Endothelial cell of umbilical vein (primary cell): Measurements from ENCODE around the gene RNPEPL1. TPM values are rescaled to one million over a fixed set of nuclear protein-coding genes. Genes with fewer than 3 reads are reported as not detected.

ENCODE experiments used
- BruUV-seq: library from RNA; stranded (reverse); fragments of 400-500 nt; replicated peaks from 2 replicates; lab custom pipeline; 2021; lab: Mats Ljungman, UMichigan
- CTCF ChIA-PET: fragments of 300-600, 350-600 bp; sonication (Branson Sonifier 250); formaldehyde crosslinking; loops from one replicate; lab custom pipeline; 2021; ENCODE audit warnings: antibody characterized with exemption, inconsistent platforms; lab: Charles Lee
- POLR2A ChIA-PET: fragments of 300-600, 350-600 bp; sonication (Branson Sonifier 250); formaldehyde crosslinking; loops from one replicate; lab custom pipeline; 2021; ENCODE audit warnings: antibody characterized with exemption, inconsistent platforms; lab: Charles Lee
- DNase-seq: peaks from one replicate; pipeline ENCODE4 v3.0.0-alpha.2; 2011; ENCODE audit warnings: low read depth, low spot score
- FAIRE-seq: peaks from 2 replicates; lab custom pipeline; 2011; peaks lifted over from hg19 to GRCh38; lab: Jason Lieb, UNC
- H2AFZ ChIP-seq: 2 replicates; pipeline ENCODE4 v1.6.0; 2012; ENCODE audit warnings: low read depth, low read length, control low read depth, inconsistent platforms
- H3K27ac ChIP-seq: 2 replicates; pipeline ENCODE4 v1.5.1; 2011; ENCODE audit warnings: low read depth, mild to moderate bottlenecking, control low read depth, low read length, moderate library complexity; ENCODE audit not compliant: insufficient read depth
- H3K27me3 ChIP-seq, 2 experiments: 2 replicates each; pipeline versions ENCODE4 v1.6.0 to v1.6.1; 2011; ENCODE audit warnings: low read length in 2 of 2, mixed read lengths in 1 of 2; ENCODE audit not compliant: control insufficient read depth in 2 of 2, insufficient read depth in 2 of 2
- H3K36me3 ChIP-seq, 2 experiments: 2 replicates in 1 of 2; 3 replicates in 1 of 2; pipeline ENCODE4 v1.5.1; 2011; ENCODE audit warnings: low read length in 2 of 2, mild to moderate bottlenecking in 1 of 2, moderate library complexity in 1 of 2; ENCODE audit not compliant: control insufficient read depth in 2 of 2, insufficient read depth in 2 of 2; ENCODE audit errors: extremely low read depth in 1 of 2
- H3K4me1 ChIP-seq: 3 replicates; pipeline ENCODE4 v1.5.1; 2011; ENCODE audit warnings: mild to moderate bottlenecking, low read length; ENCODE audit not compliant: control insufficient read depth, insufficient read depth; ENCODE audit errors: extremely low read depth
- H3K4me2 ChIP-seq: 2 replicates; pipeline ENCODE4 v1.6.1; 2011; ENCODE audit warnings: low read length, control low read depth, mixed read lengths; ENCODE audit not compliant: insufficient read depth
- H3K4me3 ChIP-seq, 3 experiments: fragments of 200-600 bp in 1 of 3; sonication (generic), shearing (Covaris generic) in 1 of 3; replicated peaks in 1 of 3; 2 replicates each; pipeline ENCODE4 v1.5.1; 2011 to 2016; ENCODE audit warnings: control low read depth in 3 of 3, low read length in 3 of 3, mild to moderate bottlenecking in 2 of 3, inconsistent platforms in 1 of 3, low read depth in 1 of 3, moderate library complexity in 1 of 3; ENCODE audit not compliant: insufficient read depth in 1 of 3
- H3K79me2 ChIP-seq: 2 replicates; pipeline ENCODE4 v1.6.0; 2012; ENCODE audit warnings: low read length, inconsistent platforms; ENCODE audit not compliant: control insufficient read depth, insufficient read depth
- H3K9ac ChIP-seq: replicated peaks from 2 replicates; pipeline ENCODE3; 2011; ENCODE audit warnings: low read length, control low read depth; ENCODE audit not compliant: insufficient read depth; ENCODE audit errors: extremely low read depth
- H3K9me1 ChIP-seq: replicated peaks from 3 replicates; pipeline ENCODE4 v1.6.0; 2011; ENCODE audit warnings: mild to moderate bottlenecking, low read length; ENCODE audit not compliant: control insufficient read depth, insufficient read depth; ENCODE audit errors: extremely low read depth
- H3K9me3 ChIP-seq: replicated peaks from 2 replicates; pipeline ENCODE4 v1.5.1; 2012; ENCODE audit warnings: low read length, inconsistent platforms; ENCODE audit not compliant: control insufficient read depth, insufficient read depth
- H4K20me1 ChIP-seq: replicated peaks from 2 replicates; pipeline ENCODE3; 2011; ENCODE audit warnings: mild to moderate bottlenecking, low read length; ENCODE audit not compliant: control insufficient read depth, insufficient read depth; ENCODE audit errors: extremely low read depth
- CTCF ChIP-seq, 2 donors: IDR thresholded peaks; 1 replicate in 1 of 2; 2 replicates in 1 of 2; pipeline ENCODE4 v1.5.1; 2011; ENCODE audit warnings: low read length in 2 of 2, mild to moderate bottlenecking in 2 of 2, moderate library complexity in 2 of 2, control low read depth in 1 of 2, inconsistent platforms in 1 of 2, low read depth in 1 of 2; ENCODE audit not compliant: insufficient read depth in 1 of 2; ENCODE audit errors: extremely low read depth in 1 of 2
- EZH2 ChIP-seq: IDR thresholded peaks from 2 replicates; pipeline ENCODE4 v1.6.1; 2012; ENCODE audit warnings: borderline replicate concordance, low read depth, mild to moderate bottlenecking, moderate library complexity, low read length, inconsistent platforms; ENCODE audit not compliant: severe bottlenecking
- FOS ChIP-seq: IDR thresholded peaks from 2 replicates; pipeline ENCODE4 v1.6.1; 2011; ENCODE audit warnings: mild to moderate bottlenecking, low read length, moderate library complexity, borderline replicate concordance; ENCODE audit not compliant: insufficient read depth
- GATA2 ChIP-seq: IDR thresholded peaks from 2 replicates; pipeline ENCODE4 v1.7.0; 2011; ENCODE audit warnings: low read depth, mild to moderate bottlenecking, moderate library complexity, mixed read lengths, low read length; ENCODE audit not compliant: insufficient read length, insufficient read depth
- JUN ChIP-seq: IDR thresholded peaks from 2 replicates; pipeline ENCODE4 v1.6.1; 2011; ENCODE audit warnings: borderline replicate concordance, low read depth; ENCODE audit not compliant: insufficient read length, insufficient read depth
- MAX ChIP-seq: IDR thresholded peaks from 2 replicates; pipeline ENCODE4 v1.6.1; 2011; ENCODE audit not compliant: insufficient read depth, insufficient read length
- MYC ChIP-seq: IDR thresholded peaks from one replicate; pipeline ENCODE4 v1.6.1; 2011; ENCODE audit warnings: mild to moderate bottlenecking, low read depth, low read length
- POLR2A ChIP-seq: IDR thresholded peaks from 2 replicates; pipeline ENCODE4 v1.6.1; 2012; ENCODE audit warnings: low read depth, mild to moderate bottlenecking, control low read depth, low read length
- POLR2AphosphoS5 ChIP-seq: IDR thresholded peaks from 2 replicates; pipeline ENCODE4 v1.6.1; 2012; ENCODE audit warnings: low read depth, mild to moderate bottlenecking, control low read depth, low read length, moderate library complexity; ENCODE audit not compliant: insufficient read depth
- dilution Hi-C: fragments of 300-500 bp; cut with MboI; formaldehyde crosslinking; loops from one replicate; pipeline ENCODE4 v1.15.0; 2019; ENCODE audit warnings: low sequenced_read_pairs; ENCODE audit not compliant: extremely low pct_ligation_motif_present
- intact Hi-C: fragments of 100-400 bp; cut with micrococcal nuclease; formaldehyde crosslinking; loops from one replicate; pipeline ENCODE4 v1.10.0; 2022
- polyA plus RNA-seq, 4 experiments: library from polyadenylated mRNA; depleted of rRNA in 3 of 4; stranded (reverse) in 3 of 4; unstranded in 1 of 4; fragments of >200 nt; gene quantifications; 2 replicates each; pipeline versions ENCODE4 v1.2.1 to v1.2.3, GENCODE V29; 2011 to 2012; ENCODE audit warnings: missing spikeins in 1 of 4
- total RNA-seq: library from RNA; stranded (reverse); gene quantifications from 2 replicates; pipeline ENCODE4 v1.2.3, GENCODE V29; 2021

Gene RNPEPL1
- total and polyA plus RNA-seq, 2 donors (not counting 3 experiments of a cell fraction or from before 2014, with no cell fraction given) = 35.8 to 67.1 TPM

GRCh38 chr2:240627736-240628506, 59.6 kb downstream of the RNPEPL1 start:
- CTCF ChIA-PET = no interaction called here
- Histone ChIP-seq H3K27me3 (no peaks in the 10 kb centered on the region), H3K9ac (no peak overlapping the region), H3K4me3 (no peak overlapping the region), H2AFZ (no peak overlapping the region), H3K9me1 (no peaks in the 10 kb centered on the region), H4K20me1 (no peaks in the 10 kb centered on the region), H3K4me2 (no peak overlapping the region), H3K27ac (no peak overlapping the region), H3K79me2 (no peaks in the 10 kb centered on the region), H3K36me3 (no peaks in the 10 kb centered on the region), H3K9me3 (no peaks in the 10 kb centered on the region), H3K4me1 (no peaks in the 10 kb centered on the region)
- no TSS peak for BruUV-seq
- TF ChIP-seq EZH2 (no peak), POLR2A (no peak), CTCF (IDR thresholded peaks at IDR 0.05; ENCODE audit: extremely low read depth in 1 of 2, insufficient read depth in 1 of 2, low read depth in 1 of 2, low read length in 2 of 2) (no peak), FOS (no peak), MYC (no peak), JUN (no peak), MAX (no peak), POLR2AphosphoS5 (no peak), GATA2 (no peak)
- POLR2A ChIA-PET = no interaction called here
- FAIRE-seq (no peak), DNase-seq (no peak)
- dilution Hi-C loops (no loop called here), intact Hi-C loops (no loop called here)
